ENCODE data around the gene C1QB. TPM values are rescaled to one million over a fixed set of nuclear protein-coding genes. Genes with fewer than 3 reads are reported as not detected.

The C1QB gene
- total and polyA plus RNA-seq, 9 donors: 15.2 to 25.8 (median 19.4) TPM

DNA sequence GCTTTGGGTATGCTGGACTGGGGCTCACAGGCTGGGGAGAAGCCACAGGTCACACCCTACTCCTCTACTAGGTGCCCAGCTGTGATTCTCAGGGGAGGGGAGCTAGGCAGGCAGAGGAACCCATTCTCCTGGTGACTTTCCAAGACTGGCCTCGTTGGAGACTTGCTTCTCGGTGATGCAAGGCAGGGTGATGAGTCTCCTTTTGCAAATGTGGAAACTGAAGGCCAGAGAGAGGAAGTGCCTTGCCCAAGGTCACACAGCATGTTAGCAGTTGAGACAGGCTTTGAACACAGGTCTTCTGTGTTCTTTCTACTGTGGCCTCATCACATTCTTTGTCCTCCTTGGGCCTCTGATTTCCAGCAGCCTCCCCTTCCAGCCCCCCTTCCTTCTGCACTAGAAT lies 37.1 kb upstream of the C1QB start:
- no peaks in the 10 kb centered on the region for H3K4me1 ChIP-seq (ENCODE audit: control insufficient read depth, insufficient read depth, low read length)
- peaks cover 49% of the 10 kb centered on the region for H3K27me3 ChIP-seq (ENCODE audit: control insufficient read depth, insufficient read depth, low read length)
- H3K36me3 ChIP-seq (ENCODE audit: control insufficient read depth, insufficient read depth, low read length): no peaks in the 10 kb centered on the region
- WGBS (ENCODE audit: insufficient coverage): 71% methylated on average over 2 of the region's 2 CpGs
- no peak overlapping the region for H3K27ac ChIP-seq (ENCODE audit: low read length)
- H3K9me3 ChIP-seq (replicated peaks; ENCODE audit: control insufficient read depth, low read depth, low read length): no peaks in the 10 kb centered on the region
- H3K4me3 ChIP-seq (ENCODE audit: low read length): no peak overlapping the region
- no peak for DNase-seq

DNA sequence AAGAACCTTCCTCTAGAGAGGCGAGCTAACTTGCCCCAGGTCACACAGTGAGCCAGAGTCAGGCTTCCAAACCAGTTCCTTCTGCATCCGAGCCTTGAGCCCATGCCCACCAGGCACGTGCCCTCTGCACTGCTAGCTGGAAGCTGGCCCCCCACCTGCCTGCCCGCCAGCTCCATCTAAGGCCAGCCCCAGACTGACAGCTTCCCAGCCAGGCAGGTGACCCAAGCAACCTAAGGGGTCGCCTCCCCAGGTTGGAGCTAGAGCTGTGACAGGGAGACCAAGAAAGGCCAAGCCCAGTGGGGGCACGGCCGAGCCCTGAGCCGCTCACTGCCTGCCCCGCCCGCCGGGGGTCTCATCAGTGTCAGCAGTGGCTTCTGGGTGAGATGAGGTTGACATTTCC lies 36.5 kb upstream of the C1QB start:
- no peaks in the 10 kb centered on the region for H3K9me3 ChIP-seq (replicated peaks; ENCODE audit: control insufficient read depth, low read depth, low read length)
- H3K27ac ChIP-seq (ENCODE audit: low read length): no peak overlapping the region
- H3K27me3 ChIP-seq (ENCODE audit: control insufficient read depth, insufficient read depth, low read length): peaks cover 50% of the 10 kb centered on the region
- DNase-seq: no peak
- no peaks in the 10 kb centered on the region for H3K4me1 ChIP-seq (ENCODE audit: control insufficient read depth, insufficient read depth, low read length)
- H3K36me3 ChIP-seq (ENCODE audit: control insufficient read depth, insufficient read depth, low read length): no peaks in the 10 kb centered on the region
- H3K4me3 ChIP-seq (ENCODE audit: low read length): no peak overlapping the region
- 66% methylated on average over 5 of the region's 11 CpGs for WGBS (ENCODE audit: insufficient coverage)

DNA sequence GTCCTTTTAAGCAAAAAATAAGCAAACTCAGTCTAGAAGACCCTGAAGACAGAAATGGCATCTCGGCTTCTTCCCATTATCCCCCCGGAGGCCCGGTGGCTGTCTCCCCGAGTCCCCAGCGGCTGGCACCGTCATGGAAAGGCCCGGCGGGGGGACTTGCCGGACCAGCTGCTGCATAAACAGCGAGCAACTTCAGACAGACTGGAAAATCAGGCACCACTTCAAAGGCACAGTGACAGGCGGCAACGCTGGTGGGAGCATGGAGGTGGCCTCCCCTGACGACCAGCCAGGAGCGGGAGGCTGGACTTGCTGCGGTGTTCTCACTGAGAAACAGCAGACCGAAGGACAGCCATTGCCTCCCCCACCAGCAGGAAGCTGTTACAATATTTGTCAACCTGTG lies 35.0 kb upstream of the C1QB start:
- DNase-seq: no peak
- no peaks in the 10 kb centered on the region for H3K36me3 ChIP-seq (ENCODE audit: control insufficient read depth, insufficient read depth, low read length)
- H3K4me3 ChIP-seq (ENCODE audit: low read length): no peak overlapping the region
- WGBS (ENCODE audit: insufficient coverage): 37% methylated on average over 12 of the region's 16 CpGs
- no peaks in the 10 kb centered on the region for H3K9me3 ChIP-seq (replicated peaks; ENCODE audit: control insufficient read depth, low read depth, low read length)
- H3K27me3 ChIP-seq (ENCODE audit: control insufficient read depth, insufficient read depth, low read length): peaks cover 51% of the 10 kb centered on the region
- H3K4me1 ChIP-seq (ENCODE audit: control insufficient read depth, insufficient read depth, low read length): no peaks in the 10 kb centered on the region
- H3K27ac ChIP-seq (ENCODE audit: low read length): no peak overlapping the region

DNA sequence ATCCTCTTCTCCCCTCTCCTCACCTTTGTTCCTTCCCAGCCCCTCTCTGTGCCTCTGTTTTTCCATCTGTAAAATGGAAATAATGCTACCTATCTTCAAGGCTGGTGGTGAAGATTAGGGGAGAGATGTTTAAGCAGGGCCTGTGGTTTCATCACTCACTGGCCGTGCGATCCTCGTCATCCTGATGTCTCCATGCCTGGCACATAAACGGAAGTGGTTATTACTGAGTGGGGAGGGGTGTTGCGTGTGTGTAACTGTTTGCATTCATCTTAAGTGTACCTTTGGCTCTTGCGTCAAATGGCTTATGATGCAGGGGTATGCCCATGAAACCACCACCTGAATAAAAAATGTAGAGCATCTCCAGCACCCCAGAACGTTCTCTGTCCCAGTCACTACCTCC lies 33.8 kb upstream of the C1QB start:
- DNase-seq: no peak
- H3K4me1 ChIP-seq (ENCODE audit: control insufficient read depth, insufficient read depth, low read length): no peaks in the 10 kb centered on the region
- no peaks in the 10 kb centered on the region for H3K36me3 ChIP-seq (ENCODE audit: control insufficient read depth, insufficient read depth, low read length)
- H3K27me3 ChIP-seq (ENCODE audit: control insufficient read depth, insufficient read depth, low read length): peaks cover 49% of the 10 kb centered on the region
- no peak overlapping the region for H3K4me3 ChIP-seq (ENCODE audit: low read length)
- H3K27ac ChIP-seq (ENCODE audit: low read length): no peak overlapping the region
- WGBS (ENCODE audit: insufficient coverage): 60% methylated on average over 1 of the region's 7 CpGs
- H3K9me3 ChIP-seq (replicated peaks; ENCODE audit: control insufficient read depth, low read depth, low read length): no peaks in the 10 kb centered on the region

DNA sequence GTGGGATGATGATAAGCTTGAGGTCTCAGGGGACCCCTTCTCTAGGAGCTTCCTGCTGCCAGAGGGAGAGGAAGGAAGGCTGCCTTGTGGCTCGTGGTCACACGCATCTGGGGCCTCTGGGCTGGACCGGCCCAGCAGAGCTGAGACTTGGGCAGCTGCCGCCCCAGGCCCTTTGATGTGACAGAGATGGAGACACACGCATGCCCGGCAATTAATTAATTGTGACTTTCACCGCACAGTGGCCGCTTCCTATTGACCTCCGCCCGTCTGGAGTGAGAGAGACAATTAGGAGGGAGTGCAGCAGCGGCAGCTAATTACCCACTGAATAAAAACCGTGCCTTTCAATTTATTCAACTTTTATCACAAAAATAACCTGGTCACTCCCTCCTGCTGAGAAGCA lies 33.2 kb upstream of the C1QB start:
- no peak overlapping the region for H3K4me3 ChIP-seq (ENCODE audit: low read length)
- no peaks in the 10 kb centered on the region for H3K9me3 ChIP-seq (replicated peaks; ENCODE audit: control insufficient read depth, low read depth, low read length)
- DNase-seq: no peak
- H3K4me1 ChIP-seq (ENCODE audit: control insufficient read depth, insufficient read depth, low read length): no peaks in the 10 kb centered on the region
- WGBS (ENCODE audit: insufficient coverage): 33% methylated on average over 11 of the region's 12 CpGs
- H3K27me3 ChIP-seq (ENCODE audit: control insufficient read depth, insufficient read depth, low read length): peaks cover 46% of the 10 kb centered on the region
- no peaks in the 10 kb centered on the region for H3K36me3 ChIP-seq (ENCODE audit: control insufficient read depth, insufficient read depth, low read length)
- no peak overlapping the region for H3K27ac ChIP-seq (ENCODE audit: low read length)

DNA sequence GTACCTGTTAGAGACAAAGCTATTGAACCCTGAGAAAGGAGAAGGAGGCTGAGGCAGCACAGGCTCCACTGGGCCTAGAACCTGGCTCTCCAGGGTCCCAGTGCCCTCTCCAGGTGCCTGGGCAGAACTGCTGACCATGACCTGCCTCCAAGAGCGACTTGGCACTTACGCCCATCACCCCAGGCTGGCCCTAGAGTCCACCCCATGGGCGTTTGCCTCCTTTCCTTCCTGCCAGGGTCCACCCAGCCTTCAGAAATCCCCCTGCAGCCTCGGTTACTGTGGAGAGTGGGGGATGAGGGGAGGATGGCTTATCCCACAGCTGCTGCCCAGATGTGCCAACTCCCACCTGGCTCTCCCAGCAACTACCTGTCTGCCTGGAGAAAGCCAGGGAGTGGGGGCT lies 31.3 kb upstream of the C1QB start:
- Histone ChIP-seq H3K27ac (ENCODE audit: low read length) (no peak overlapping the region), H3K9me3 (replicated peaks; ENCODE audit: control insufficient read depth, low read depth, low read length) (no peaks in the 10 kb centered on the region), H3K36me3 (ENCODE audit: control insufficient read depth, insufficient read depth, low read length) (no peaks in the 10 kb centered on the region), H3K27me3 (ENCODE audit: control insufficient read depth, insufficient read depth, low read length) (peaks cover 54% of the 10 kb centered on the region), H3K4me3 (ENCODE audit: low read length) (no peak overlapping the region), H3K4me1 (ENCODE audit: control insufficient read depth, insufficient read depth, low read length) (no peaks in the 10 kb centered on the region)
- WGBS (ENCODE audit: insufficient coverage): no CpG with 5 or more reads among the region's 4 CpGs
- DNase-seq: no peak

DNA sequence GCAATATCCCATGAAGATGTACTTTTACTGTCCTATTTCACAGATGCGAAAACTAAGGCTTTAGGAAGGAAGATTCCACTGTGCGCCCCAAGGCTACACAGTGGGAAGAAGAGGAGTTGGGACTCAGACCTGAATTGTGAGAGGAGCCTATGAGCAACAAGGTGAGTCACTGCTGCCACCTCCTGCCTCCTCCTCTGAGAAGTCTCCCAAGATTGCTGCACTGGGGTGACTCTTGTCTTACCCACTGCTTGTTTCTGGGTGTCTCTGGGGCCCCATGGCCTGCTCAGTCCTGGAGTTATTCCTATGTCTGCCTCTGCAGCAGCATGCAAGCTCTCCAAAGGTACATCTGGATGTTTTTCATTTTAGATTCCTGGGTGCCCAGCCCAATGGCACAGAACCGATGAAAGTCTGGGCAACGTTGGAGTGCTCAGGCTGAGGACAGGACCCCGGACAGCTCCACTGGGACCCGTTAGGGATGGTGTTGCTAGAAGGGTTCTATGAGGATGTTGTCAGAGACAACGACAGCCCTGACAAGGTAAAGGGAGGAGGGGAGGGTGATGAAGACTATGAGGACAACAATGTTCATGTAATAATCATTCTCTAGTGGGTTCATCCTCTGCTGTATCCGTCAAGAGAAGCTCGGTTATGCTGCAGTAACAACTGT lies 27.6 kb upstream of the C1QB start:
- no peaks in the 10 kb centered on the region for H3K9me3 ChIP-seq (replicated peaks; ENCODE audit: control insufficient read depth, low read depth, low read length)
- 20% methylated on average over 5 of the region's 9 CpGs for WGBS (ENCODE audit: insufficient coverage)
- H3K36me3 ChIP-seq (ENCODE audit: control insufficient read depth, insufficient read depth, low read length): no peaks in the 10 kb centered on the region
- no peaks in the 10 kb centered on the region for H3K4me1 ChIP-seq (ENCODE audit: control insufficient read depth, insufficient read depth, low read length)
- no peak for DNase-seq
- no peak overlapping the region for H3K4me3 ChIP-seq (ENCODE audit: low read length)
- H3K27ac ChIP-seq (ENCODE audit: low read length): no peak overlapping the region
- H3K27me3 ChIP-seq (ENCODE audit: control insufficient read depth, insufficient read depth, low read length): peaks cover 46% of the 10 kb centered on the region

DNA sequence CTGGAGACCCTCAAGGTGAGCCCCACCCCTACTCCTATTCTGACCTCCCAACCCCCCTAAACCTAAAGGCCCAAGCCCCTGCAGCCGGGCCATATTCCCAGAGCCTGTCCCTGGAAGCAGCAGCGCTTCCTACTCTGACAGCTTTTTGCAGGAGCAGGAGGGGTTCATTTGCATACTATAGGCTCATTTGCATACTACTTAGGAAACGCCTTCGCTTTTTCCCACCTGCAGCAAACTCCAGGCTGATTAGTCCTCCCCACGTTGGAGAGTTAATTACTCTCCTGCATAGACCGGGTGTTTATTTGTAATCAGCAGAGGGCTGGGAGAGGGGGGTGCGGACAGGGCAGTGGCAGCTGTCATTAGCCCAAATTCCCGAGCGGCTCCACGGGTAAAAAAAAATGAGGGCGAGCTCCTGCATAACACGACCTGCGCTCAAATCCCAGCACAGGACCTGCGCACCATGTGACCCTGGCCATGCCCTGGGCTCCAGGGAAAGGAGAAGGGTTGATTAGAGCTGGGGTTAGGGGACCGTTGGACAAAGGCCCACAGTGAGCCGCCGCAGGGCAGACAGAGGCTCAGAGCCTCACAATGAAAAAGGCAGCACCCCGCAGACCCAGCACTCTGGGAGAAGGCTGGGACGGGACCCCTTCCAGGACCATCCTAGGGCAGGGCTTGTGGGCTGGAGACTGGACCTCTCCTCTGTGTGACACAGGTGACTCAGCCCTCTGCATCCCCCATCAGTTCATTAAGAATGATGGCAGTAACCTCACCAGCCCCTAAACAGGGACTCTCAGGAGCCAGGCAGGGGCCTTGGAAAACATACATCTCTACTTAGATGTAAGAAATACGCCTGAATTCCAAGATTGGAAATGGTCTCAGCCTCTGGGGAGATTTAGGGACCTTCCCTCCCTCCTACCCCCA lies 26.5 kb upstream of the C1QB start:
- Histone ChIP-seq H3K4me1 (ENCODE audit: control insufficient read depth, insufficient read depth, low read length) (no peaks in the 10 kb centered on the region), H3K27ac (ENCODE audit: low read length) (no peak overlapping the region), H3K9me3 (replicated peaks; ENCODE audit: control insufficient read depth, low read depth, low read length) (no peaks in the 10 kb centered on the region), H3K27me3 (ENCODE audit: control insufficient read depth, insufficient read depth, low read length) (peaks cover 46% of the 10 kb centered on the region), H3K36me3 (ENCODE audit: control insufficient read depth, insufficient read depth, low read length) (no peaks in the 10 kb centered on the region), H3K4me3 (ENCODE audit: low read length) (no peak overlapping the region)
- 11% methylated on average over 16 of the region's 20 CpGs for WGBS (ENCODE audit: insufficient coverage)
- DNase-seq: no peak

DNA sequence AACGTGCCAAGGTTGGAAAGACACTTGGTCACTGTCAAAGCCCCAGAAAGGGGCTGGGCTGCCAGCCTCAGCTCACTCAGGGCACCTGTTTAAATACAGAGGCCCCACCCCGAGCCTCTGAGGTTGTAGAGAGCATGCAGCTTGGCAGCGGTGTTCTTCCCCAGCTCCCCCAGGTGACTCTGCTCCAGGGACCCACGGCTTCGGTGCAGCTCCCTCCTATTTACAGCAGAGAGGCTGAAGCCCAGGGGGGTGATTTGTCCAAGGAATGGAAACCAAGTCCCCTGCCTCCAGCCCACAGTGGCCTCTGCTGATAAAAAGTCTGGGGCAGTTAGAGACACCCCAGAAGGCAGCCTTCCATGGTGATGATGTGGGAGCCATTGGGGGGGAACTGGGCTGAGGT lies 25.7 kb upstream of the C1QB start:
- Histone ChIP-seq H3K36me3 (ENCODE audit: control insufficient read depth, insufficient read depth, low read length) (no peaks in the 10 kb centered on the region), H3K4me1 (ENCODE audit: control insufficient read depth, insufficient read depth, low read length) (no peaks in the 10 kb centered on the region), H3K27ac (ENCODE audit: low read length) (no peak overlapping the region), H3K9me3 (replicated peaks; ENCODE audit: control insufficient read depth, low read depth, low read length) (no peaks in the 10 kb centered on the region), H3K27me3 (ENCODE audit: control insufficient read depth, insufficient read depth, low read length) (peaks cover 42% of the 10 kb centered on the region), H3K4me3 (ENCODE audit: low read length) (no peak overlapping the region)
- 44% methylated on average over 3 of the region's 5 CpGs for whole genome bisulfite sequencing (ENCODE audit: insufficient coverage)
- no peak for DNase-seq

DNA sequence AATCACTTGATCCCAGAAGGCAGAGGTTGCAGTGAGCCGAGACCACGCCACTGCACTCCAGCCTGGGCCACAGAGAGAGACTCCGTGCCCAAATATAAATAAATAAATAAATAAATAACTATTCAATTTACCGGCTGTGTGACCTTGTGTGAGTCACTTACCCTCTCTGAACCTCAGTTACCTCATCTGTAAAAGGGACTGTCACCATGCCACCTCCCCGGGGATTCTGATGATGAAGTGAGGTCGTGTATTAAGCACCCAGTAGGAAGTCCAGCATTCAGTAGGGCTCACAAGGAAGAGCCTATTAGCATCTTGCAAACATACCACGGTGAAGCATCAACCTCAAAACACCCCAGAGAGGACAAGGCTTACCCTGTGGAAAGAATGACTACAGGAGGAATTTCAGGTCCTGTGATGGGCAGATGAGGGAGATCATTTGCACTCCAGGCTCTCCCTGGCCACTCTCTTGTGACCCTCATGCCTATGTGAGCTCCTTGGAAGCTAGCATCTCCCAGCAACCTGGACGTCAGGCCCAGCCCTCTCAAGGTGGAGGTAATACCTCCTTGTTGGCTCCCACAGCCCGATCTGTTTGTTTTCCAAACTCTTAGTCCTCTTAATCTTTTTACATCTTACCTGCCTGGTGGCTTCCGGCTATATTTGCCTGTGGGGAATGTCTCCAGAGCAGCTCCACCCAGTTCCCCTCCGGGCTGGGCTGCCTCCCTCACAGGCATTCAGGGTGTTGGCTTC lies 24.2 kb upstream of the C1QB start:
- peaks cover 42% of the 10 kb centered on the region for H3K27me3 ChIP-seq (ENCODE audit: control insufficient read depth, insufficient read depth, low read length)
- no peaks in the 10 kb centered on the region for H3K36me3 ChIP-seq (ENCODE audit: control insufficient read depth, insufficient read depth, low read length)
- no peak overlapping the region for H3K4me3 ChIP-seq (ENCODE audit: low read length)
- H3K27ac ChIP-seq (ENCODE audit: low read length): no peak overlapping the region
- no peaks in the 10 kb centered on the region for H3K9me3 ChIP-seq (replicated peaks; ENCODE audit: control insufficient read depth, low read depth, low read length)
- no peak for DNase-seq
- 36% methylated on average over 4 of the region's 11 CpGs for WGBS (ENCODE audit: insufficient coverage)
- H3K4me1 ChIP-seq (ENCODE audit: control insufficient read depth, insufficient read depth, low read length): no peaks in the 10 kb centered on the region
